Measurements from ENCODE around the gene HSDL2.
"Not testable (repeated sequence)": the region's sequence is repeated elsewhere in the genome, so short reads cannot be mapped to it uniquely, and the experiment has no call there.

The HSDL2 gene

GRCh38 chr9:112403614-112404201, 23.8 kb downstream of the HSDL2 start:
- Mint-ChIP-seq H3K27me3 (no peaks in the 10 kb centered on the region), H3K4me1 (no peaks in the 10 kb centered on the region), H3K4me3 (no peak overlapping the region), H3K9me3 (peaks cover 6% of the 10 kb centered on the region), H3K27ac (no peak overlapping the region), H3K36me3 (peaks cover 45% of the 10 kb centered on the region)
- no peak for ATAC-seq

- Mint-ChIP-seq H3K4me3 (no peak overlapping the region), H3K27ac (no peak overlapping the region), H3K27me3 (no peaks in the 10 kb centered on the region), H3K9me3 (no peaks in the 10 kb centered on the region), H3K36me3 (peaks cover 41% of the 10 kb centered on the region), H3K4me1 (no peaks in the 10 kb centered on the region)
- ATAC-seq, result no peak
Measured at GRCh38 chr9:112404508-112404932, 24.6 kb downstream of the HSDL2 start.

GRCh38 chr9:112408275-112408674, 28.4 kb downstream of the HSDL2 start:
- Mint-ChIP-seq H3K4me3 (no peak overlapping the region), H3K9me3 (no peaks in the 10 kb centered on the region), H3K36me3 (peaks cover 41% of the 10 kb centered on the region), H3K27me3 (no peaks in the 10 kb centered on the region), H3K27ac (no peak overlapping the region), H3K4me1 (no peaks in the 10 kb centered on the region)
- no peak for ATAC-seq

- no peak for ATAC-seq
- H3K4me3 Mint-ChIP-seq, result no peak overlapping the region
- H3K4me1 Mint-ChIP-seq, result no peaks in the 10 kb centered on the region
- no peak overlapping the region for H3K27ac Mint-ChIP-seq
- H3K9me3 Mint-ChIP-seq, result no peaks in the 10 kb centered on the region
- H3K27me3 Mint-ChIP-seq, result no peaks in the 10 kb centered on the region
- peaks cover 40% of the 10 kb centered on the region for H3K36me3 Mint-ChIP-seq
Measured at GRCh38 chr9:112408819-112409218, 28.9 kb downstream of the HSDL2 start.

GRCh38 chr9:112409758-112410157, 29.9 kb downstream of the HSDL2 start:
- Mint-ChIP-seq H3K36me3 (peaks cover 31% of the 10 kb centered on the region), H3K4me1 (no peaks in the 10 kb centered on the region), H3K9me3 (no peaks in the 10 kb centered on the region), H3K4me3 (no peak overlapping the region), H3K27me3 (no peaks in the 10 kb centered on the region), H3K27ac (no peak overlapping the region)
- ATAC-seq, result no peak

- Mint-ChIP-seq H3K4me3 (no peak overlapping the region), H3K9me3 (no peaks in the 10 kb centered on the region), H3K27ac (no peak overlapping the region), H3K27me3 (no peaks in the 10 kb centered on the region), H3K4me1 (no peaks in the 10 kb centered on the region), H3K36me3 (peaks cover 20% of the 10 kb centered on the region)
- no peak for ATAC-seq
Measured at GRCh38 chr9:112411626-112412027, 31.7 kb downstream of the HSDL2 start.

GRCh38 chr9:112413728-112414127, 33.8 kb downstream of the HSDL2 start:
- ATAC-seq, H3K4me1 Mint-ChIP-seq, H3K27ac Mint-ChIP-seq, H3K4me3 Mint-ChIP-seq, H3K36me3 Mint-ChIP-seq, H3K27me3 Mint-ChIP-seq, H3K9me3 Mint-ChIP-seq: not testable (repeated sequence)

GRCh38 chr9:112420208-112420607, 40.3 kb downstream of the HSDL2 start:
- Mint-ChIP-seq H3K36me3 (peaks cover 14% of the 10 kb centered on the region), H3K27ac (no peak overlapping the region), H3K9me3 (no peaks in the 10 kb centered on the region), H3K4me1 (no peaks in the 10 kb centered on the region), H3K27me3 (no peaks in the 10 kb centered on the region), H3K4me3 (no peak overlapping the region)
- no peak for ATAC-seq

GRCh38 chr9:112421771-112422222, 41.9 kb downstream of the HSDL2 start:
- Mint-ChIP-seq H3K4me1 (no peaks in the 10 kb centered on the region), H3K9me3 (no peaks in the 10 kb centered on the region), H3K36me3 (peaks cover 14% of the 10 kb centered on the region), H3K27ac (no peak overlapping the region), H3K27me3 (no peaks in the 10 kb centered on the region), H3K4me3 (no peak overlapping the region)
- no peak for ATAC-seq

GRCh38 chr9:112422417-112423148, 42.7 kb downstream of the HSDL2 start:
- Mint-ChIP-seq H3K27ac (no peak overlapping the region), H3K9me3 (no peaks in the 10 kb centered on the region), H3K4me1 (no peaks in the 10 kb centered on the region), H3K36me3 (peaks cover 14% of the 10 kb centered on the region), H3K4me3 (no peak overlapping the region), H3K27me3 (no peaks in the 10 kb centered on the region)
- no peak for ATAC-seq

- Mint-ChIP-seq H3K9me3 (no peaks in the 10 kb centered on the region), H3K27me3 (no peaks in the 10 kb centered on the region), H3K4me1 (no peaks in the 10 kb centered on the region), H3K4me3 (no peak overlapping the region), H3K27ac (no peak overlapping the region), H3K36me3 (peaks cover 36% of the 10 kb centered on the region)
- ATAC-seq, result no peak
Measured at GRCh38 chr9:112430006-112430522, 50.2 kb downstream of the HSDL2 start.

GRCh38 chr9:112433499-112434392, 53.8 kb downstream of the HSDL2 start:
- Mint-ChIP-seq H3K9me3 (no peaks in the 10 kb centered on the region), H3K4me1 (no peaks in the 10 kb centered on the region), H3K4me3 (no peak overlapping the region), H3K27ac (no peak overlapping the region), H3K27me3 (no peaks in the 10 kb centered on the region), H3K36me3 (peaks cover 31% of the 10 kb centered on the region)
- no peak for ATAC-seq

- no peak for ATAC-seq
- Mint-ChIP-seq H3K36me3 (peaks cover 28% of the 10 kb centered on the region), H3K4me3 (no peak overlapping the region), H3K4me1 (no peaks in the 10 kb centered on the region), H3K27me3 (no peaks in the 10 kb centered on the region), H3K27ac (no peak overlapping the region), H3K9me3 (no peaks in the 10 kb centered on the region)
Measured at GRCh38 chr9:112434487-112434886, 54.6 kb downstream of the HSDL2 start.

GRCh38 chr9:112437406-112437805, 57.5 kb downstream of the HSDL2 start:
- H3K27me3 Mint-ChIP-seq, result no peaks in the 10 kb centered on the region
- H3K4me3 Mint-ChIP-seq, result no peak overlapping the region
- H3K9me3 Mint-ChIP-seq, result no peaks in the 10 kb centered on the region
- H3K4me1 Mint-ChIP-seq, result no peaks in the 10 kb centered on the region
- ATAC-seq, result no peak
- H3K27ac Mint-ChIP-seq, result no peak overlapping the region
- peaks cover 21% of the 10 kb centered on the region for H3K36me3 Mint-ChIP-seq

- H3K27me3 Mint-ChIP-seq, result no peaks in the 10 kb centered on the region
- peaks cover 13% of the 10 kb centered on the region for H3K36me3 Mint-ChIP-seq
- no peak overlapping the region for H3K27ac Mint-ChIP-seq
- no peaks in the 10 kb centered on the region for H3K4me1 Mint-ChIP-seq
- no peaks in the 10 kb centered on the region for H3K9me3 Mint-ChIP-seq
- no peak for ATAC-seq
- H3K4me3 Mint-ChIP-seq, result no peak overlapping the region
Measured at GRCh38 chr9:112439171-112439570, 59.3 kb downstream of the HSDL2 start.
